ENCODE measurements around the gene TENM3.

GRCh38 chr4:182454440-182455013 is 211.3 kb downstream of the TENM3 start:
- TF ChIP-seq CTCF (IDR thresholded peaks at IDR 0.05; ENCODE audit: low read depth, low read length, poor library complexity, severe bottlenecking) (no peak), EZH2phosphoT487 (IDR thresholded peaks at IDR 0.05; ENCODE audit: borderline replicate concordance, low read length) (no peak)
